Peyer's patch (tissue), 4 donors: ENCODE data around the gene MNDA. TPM values are rescaled to one million over a fixed set of nuclear protein-coding genes. Genes with fewer than 3 reads are reported as not detected.
A peak's percentile ranks its signal among the peaks of the same experiment; 100 is the strongest.

Experiments used
- DNase-seq, 3 donors: peaks; one replicate each; pipeline ENCODE4 v3.0.0-alpha.2; 2017 to 2019
- H3K27ac ChIP-seq, 4 donors: fragments of 200-600 bp; sonication (generic); one replicate each; pipeline ENCODE4 v1.5.1; 2016 to 2019
- H3K27me3 ChIP-seq, 2 donors: fragments of 200-600 bp; sonication (generic); one replicate each; pipeline ENCODE4 v1.5.1; 2019
- H3K36me3 ChIP-seq, 3 donors: fragments of 200-600 bp; sonication (generic); one replicate each; pipeline ENCODE4 v1.5.1; 2016 to 2019
- H3K4me1 ChIP-seq, 4 donors: fragments of 200-600 bp; sonication (generic); one replicate each; pipeline ENCODE4 v1.5.1; 2016 to 2019
- H3K4me3 ChIP-seq, 4 donors: fragments of 200-600 bp; sonication (generic); 1 replicate in 3 of 4; 2 replicates in 1 of 4; pipeline ENCODE4 v1.5.1; 2016 to 2019; ENCODE audit warnings: mild to moderate bottlenecking in 1 of 4
- H3K9me3 ChIP-seq, 4 donors: fragments of 200-600 bp; sonication (generic); one replicate each; pipeline ENCODE4 v1.5.1; 2016 to 2019; ENCODE audit warnings: mild to moderate bottlenecking in 1 of 4
- POLR2A ChIP-seq, 2 donors: fragments of 450-650 bp; IDR thresholded peaks; one replicate each; pipeline ENCODE4 v1.5.1; 2017; ENCODE audit warnings: antibody characterized with exemption in 2 of 2, mild to moderate bottlenecking in 2 of 2, moderate library complexity in 2 of 2
- total RNA-seq, 4 donors: library from RNA; depleted of rRNA; stranded (reverse); fragments of >200 nt; gene quantifications; one replicate each; pipeline ENCODE4 v1.1.0, GENCODE V29; 2016
- TF ChIP-seq, protein P1 (sequence below), 6 experiments: fragments of 450-650 bp in 4 of 6; fragments of 200-600 bp in 2 of 6; sonication (generic) in 1 of 6; IDR thresholded peaks; one replicate each; pipeline ENCODE4 v1.5.1; 2017 to 2019; ENCODE audit warnings: antibody characterized with exemption in 6 of 6, mild to moderate bottlenecking in 3 of 6, moderate library complexity in 1 of 6

Gene MNDA
- total RNA-seq, 4 donors from 2014 or later: 0.94 to 9.9 TPM; not detected in 2

GRCh38 chr1:158812336-158812735 is 18.8 kb upstream of the MNDA start:
- DNase-seq: no peak
- no peaks in the 10 kb centered on the region for H3K36me3 ChIP-seq
- no peaks in the 10 kb centered on the region for H3K9me3 ChIP-seq
- no peak for TF ChIP-seq POLR2A (IDR thresholded peaks at IDR 0.05)
- TF ChIP-seq, protein P1, sequence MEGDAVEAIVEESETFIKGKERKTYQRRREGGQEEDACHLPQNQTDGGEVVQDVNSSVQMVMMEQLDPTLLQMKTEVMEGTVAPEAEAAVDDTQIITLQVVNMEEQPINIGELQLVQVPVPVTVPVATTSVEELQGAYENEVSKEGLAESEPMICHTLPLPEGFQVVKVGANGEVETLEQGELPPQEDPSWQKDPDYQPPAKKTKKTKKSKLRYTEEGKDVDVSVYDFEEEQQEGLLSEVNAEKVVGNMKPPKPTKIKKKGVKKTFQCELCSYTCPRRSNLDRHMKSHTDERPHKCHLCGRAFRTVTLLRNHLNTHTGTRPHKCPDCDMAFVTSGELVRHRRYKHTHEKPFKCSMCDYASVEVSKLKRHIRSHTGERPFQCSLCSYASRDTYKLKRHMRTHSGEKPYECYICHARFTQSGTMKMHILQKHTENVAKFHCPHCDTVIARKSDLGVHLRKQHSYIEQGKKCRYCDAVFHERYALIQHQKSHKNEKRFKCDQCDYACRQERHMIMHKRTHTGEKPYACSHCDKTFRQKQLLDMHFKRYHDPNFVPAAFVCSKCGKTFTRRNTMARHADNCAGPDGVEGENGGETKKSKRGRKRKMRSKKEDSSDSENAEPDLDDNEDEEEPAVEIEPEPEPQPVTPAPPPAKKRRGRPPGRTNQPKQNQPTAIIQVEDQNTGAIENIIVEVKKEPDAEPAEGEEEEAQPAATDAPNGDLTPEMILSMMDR (IDR thresholded peaks at IDR 0.05): no peak
- H3K27me3 ChIP-seq: no peaks in the 10 kb centered on the region
- no peaks in the 10 kb centered on the region for H3K4me1 ChIP-seq
- H3K4me3 ChIP-seq: no peak overlapping the region
- no peak overlapping the region for H3K27ac ChIP-seq

- no peak for DNase-seq
- TF ChIP-seq, protein P1 (IDR thresholded peaks at IDR 0.05): no peak
- TF ChIP-seq POLR2A (IDR thresholded peaks at IDR 0.05): no peak
- Histone ChIP-seq H3K4me1 (no peaks in the 10 kb centered on the region), H3K36me3 (no peaks in the 10 kb centered on the region), H3K4me3 (no peak overlapping the region), H3K27ac (no peak overlapping the region), H3K9me3 (no peaks in the 10 kb centered on the region), H3K27me3 (no peaks in the 10 kb centered on the region)
Measured at GRCh38 chr1:158813164-158813563, 18.0 kb upstream of the MNDA start.

DNA sequence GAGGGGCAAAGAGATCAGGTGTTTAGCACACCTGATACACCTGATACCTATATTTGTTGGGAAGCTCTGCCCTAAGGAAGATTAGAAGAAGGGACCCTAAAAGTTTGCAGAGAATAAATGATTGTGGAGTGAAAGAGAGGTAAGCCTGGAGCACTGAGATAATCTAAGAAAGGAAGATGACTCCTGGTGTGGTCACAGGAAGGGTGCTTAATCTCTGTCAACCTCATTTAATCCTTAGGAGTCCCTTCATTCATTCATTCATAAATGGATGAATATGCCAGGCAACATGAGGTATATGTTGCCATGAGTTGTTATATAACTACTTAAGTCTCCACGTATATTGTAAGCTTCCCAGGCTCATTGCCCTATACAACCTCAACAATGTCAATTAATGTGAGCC is 16.2 kb upstream of the MNDA start:
- no peaks in the 10 kb centered on the region for H3K27me3 ChIP-seq

GRCh38 chr1:158818560-158818959 is 12.6 kb upstream of the MNDA start:
- TF ChIP-seq, protein P1 (IDR thresholded peaks at IDR 0.05): no peak
- TF ChIP-seq POLR2A (IDR thresholded peaks at IDR 0.05): no peak
- H3K27ac ChIP-seq: peak overlapping the region in 1 of 4 donors; percentile 34

More for the DNA sequence above, 16.2 kb upstream of the MNDA start:
- no peaks in the 10 kb centered on the region for H3K9me3 ChIP-seq
- H3K4me3 ChIP-seq: no peak overlapping the region
- no peaks in the 10 kb centered on the region for H3K36me3 ChIP-seq
- no peak for DNase-seq
- TF ChIP-seq POLR2A (IDR thresholded peaks at IDR 0.05): no peak
- TF ChIP-seq, protein P1 (IDR thresholded peaks at IDR 0.05): no peak
- H3K27ac ChIP-seq: no peak overlapping the region
- H3K4me1 ChIP-seq: no peaks in the 10 kb centered on the region

DNA sequence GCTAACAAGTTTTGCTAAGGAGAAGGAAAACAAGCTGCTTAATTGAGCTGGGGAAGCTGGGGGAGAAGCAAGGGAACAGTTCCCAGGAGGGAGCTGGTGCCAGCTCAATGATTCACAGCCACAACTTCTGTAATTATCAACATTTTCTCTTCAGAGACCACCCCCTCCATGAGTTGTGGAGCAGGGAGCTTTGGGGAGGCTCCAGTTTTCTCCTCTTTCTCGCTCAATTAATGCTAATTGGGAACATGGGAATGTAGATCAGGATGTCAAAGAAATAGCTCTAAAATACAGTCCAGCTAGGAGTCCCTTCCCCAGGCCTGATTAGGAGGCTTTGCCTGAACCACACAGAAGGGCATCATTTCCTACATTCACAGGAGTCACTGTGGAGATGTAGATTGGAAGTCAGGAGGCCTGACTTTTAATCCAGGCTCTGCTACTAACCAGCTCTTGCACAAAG is 12.1 kb upstream of the MNDA start:
- TF ChIP-seq POLR2A (IDR thresholded peaks at IDR 0.05): no peak
- TF ChIP-seq, protein P1 (IDR thresholded peaks at IDR 0.05): no peak
- no peak for DNase-seq
- Histone ChIP-seq H3K4me1 (no peaks in the 10 kb centered on the region), H3K27ac (peak overlapping the region in 1 of 4 donors; percentile 34), H3K4me3 (no peak overlapping the region), H3K36me3 (no peaks in the 10 kb centered on the region), H3K9me3 (no peaks in the 10 kb centered on the region), H3K27me3 (no peaks in the 10 kb centered on the region)

More at GRCh38 chr1:158818560-158818959, 12.6 kb upstream of the MNDA start:
- no peaks in the 10 kb centered on the region for H3K36me3 ChIP-seq
- H3K4me1 ChIP-seq: no peaks in the 10 kb centered on the region
- DNase-seq: no peak
- no peak overlapping the region for H3K4me3 ChIP-seq
- no peaks in the 10 kb centered on the region for H3K27me3 ChIP-seq
- H3K9me3 ChIP-seq: no peaks in the 10 kb centered on the region
